ENCODE results near the gene FCHO1.

GRCh38 chr19:17834350-17835181, 83.3 kb downstream of the FCHO1 start:
- TF ChIP-seq POLR2AphosphoS5 (IDR thresholded peaks at IDR 0.05; ENCODE audit: low read depth) (no peak), REST (IDR thresholded peaks at IDR 0.05; ENCODE audit: unreplicated experiment) (no peak), EZH2phosphoT487 (IDR thresholded peaks at IDR 0.05; ENCODE audit: unreplicated experiment) (no peak), CTCF (conservative IDR thresholded peaks at IDR 0.05; ENCODE audit: low read depth in 2 of 2) (peak; percentile 22 to 37), EZH2 (IDR thresholded peaks at IDR 0.05; ENCODE audit: low read depth, unreplicated experiment) (no peak), CREB1 (CRISPR knock-in tag; IDR thresholded peaks at IDR 0.05; ENCODE audit: low read depth) (peak; percentile 22; the same call in 1 of the 2 replicates), JUNB (IDR thresholded peaks at IDR 0.05; ENCODE audit: unreplicated experiment) (no peak), ETS1 (IDR thresholded peaks at IDR 0.05) (no peak), ZNF114 (CRISPR knock-in tag; IDR thresholded peaks at IDR 0.05) (no peak), STAT1 (IDR thresholded peaks at IDR 0.05; ENCODE audit: unreplicated experiment) (no peak)

Data from GM23338 (cell line).